OCI-LY1 (cell line): Measurements from ENCODE around the gene CENPX.

Source experiments
- H2AFZ ChIP-seq: fragments of 200-600 bp; sonication (generic), shearing (Covaris generic); 2 replicates; pipeline ENCODE4 v1.6.0; 2014; ENCODE audit warnings: antibody characterized with exemption, mild to moderate bottlenecking, low read length
- H3F3A ChIP-seq: fragments of 200-600 bp; sonication (generic), shearing (Covaris generic); 2 replicates; pipeline ENCODE4 v1.6.0; 2014; ENCODE audit warnings: mild to moderate bottlenecking, antibody characterized with exemption, low read length, moderate library complexity; ENCODE audit not compliant: insufficient read depth
- H3K27ac ChIP-seq: fragments of 200-600 bp; sonication (generic); 2 replicates; pipeline ENCODE4 v1.5.1; 2014; ENCODE audit warnings: low read length, mixed run types, mild to moderate bottlenecking, low read depth; ENCODE audit not compliant: poor library complexity, severe bottlenecking
- H3K27me3 ChIP-seq: fragments of 200-600 bp; sonication (generic); 2 replicates; pipeline ENCODE4 v1.6.0; 2014; ENCODE audit warnings: antibody characterized with exemption, mild to moderate bottlenecking, low read length, moderate library complexity; ENCODE audit not compliant: insufficient read depth
- H3K36me3 ChIP-seq: fragments of 200-600 bp; sonication (generic); 2 replicates; pipeline ENCODE4 v1.6.1; 2014; ENCODE audit warnings: mild to moderate bottlenecking, antibody characterized with exemption, low read length, moderate library complexity, mixed read lengths; ENCODE audit not compliant: insufficient read depth
- H3K4me1 ChIP-seq: fragments of 200-600 bp; sonication (generic); 2 replicates; pipeline ENCODE4 v1.5.1; 2014; ENCODE audit warnings: mild to moderate bottlenecking, low read length, moderate library complexity; ENCODE audit not compliant: insufficient read depth, severe bottlenecking
- H3K4me2 ChIP-seq: fragments of 200-600 bp; sonication (generic), shearing (Covaris generic); 2 replicates; pipeline ENCODE4 v1.6.1; 2014; ENCODE audit warnings: low read length
- H3K4me3 ChIP-seq: fragments of 200-600 bp; sonication (generic); 2 replicates; pipeline ENCODE4 v1.5.1; 2014; ENCODE audit warnings: low read length, low read depth, mild to moderate bottlenecking, mixed read lengths; ENCODE audit not compliant: poor library complexity, severe bottlenecking
- H3K79me2 ChIP-seq: fragments of 200-600 bp; shearing (Covaris generic); 2 replicates; pipeline ENCODE4 v1.6.1; 2016; ENCODE audit warnings: mixed run types, low read length, mixed read lengths; ENCODE audit not compliant: insufficient read depth
- H3K9ac ChIP-seq: fragments of 200-600 bp; sonication (generic), shearing (Covaris generic); 2 replicates; pipeline ENCODE4 v1.6.1; 2014; ENCODE audit warnings: mild to moderate bottlenecking, low read length, mixed read lengths
- H3K9me2 ChIP-seq: fragments of 200-600 bp; sonication (generic), shearing (Covaris generic); 2 replicates; pipeline ENCODE4 v1.6.1; 2014; ENCODE audit warnings: low read depth, mild to moderate bottlenecking, low read length, mixed read lengths
- H3K9me3 ChIP-seq: fragments of 200-600 bp; shearing (Covaris generic); 2 replicates; pipeline ENCODE4 v1.6.1; 2014; ENCODE audit warnings: low read length, mixed read lengths
- H4K20me1 ChIP-seq: fragments of 200-600 bp; sonication (generic), shearing (Covaris generic); 2 replicates; pipeline ENCODE4 v1.6.0; 2016; ENCODE audit warnings: mild to moderate bottlenecking, low read length; ENCODE audit not compliant: insufficient read depth
- CTCF ChIP-seq: fragments of 200-600 bp; sonication (generic), shearing (Covaris generic); IDR thresholded peaks from 2 replicates; pipeline ENCODE4 v1.5.1; 2017; ENCODE audit warnings: mild to moderate bottlenecking, antibody characterized with exemption, low read length, moderate library complexity, mixed read lengths
- EZH2 ChIP-seq: fragments of 200-600 bp; sonication (generic), shearing (Covaris generic); IDR thresholded peaks from 2 replicates; pipeline ENCODE4 v1.8.0; 2017; ENCODE audit warnings: borderline replicate concordance, mixed run types, mild to moderate bottlenecking, antibody characterized with exemption, low read length, moderate library complexity, mixed read lengths

CENPX gene

DNA sequence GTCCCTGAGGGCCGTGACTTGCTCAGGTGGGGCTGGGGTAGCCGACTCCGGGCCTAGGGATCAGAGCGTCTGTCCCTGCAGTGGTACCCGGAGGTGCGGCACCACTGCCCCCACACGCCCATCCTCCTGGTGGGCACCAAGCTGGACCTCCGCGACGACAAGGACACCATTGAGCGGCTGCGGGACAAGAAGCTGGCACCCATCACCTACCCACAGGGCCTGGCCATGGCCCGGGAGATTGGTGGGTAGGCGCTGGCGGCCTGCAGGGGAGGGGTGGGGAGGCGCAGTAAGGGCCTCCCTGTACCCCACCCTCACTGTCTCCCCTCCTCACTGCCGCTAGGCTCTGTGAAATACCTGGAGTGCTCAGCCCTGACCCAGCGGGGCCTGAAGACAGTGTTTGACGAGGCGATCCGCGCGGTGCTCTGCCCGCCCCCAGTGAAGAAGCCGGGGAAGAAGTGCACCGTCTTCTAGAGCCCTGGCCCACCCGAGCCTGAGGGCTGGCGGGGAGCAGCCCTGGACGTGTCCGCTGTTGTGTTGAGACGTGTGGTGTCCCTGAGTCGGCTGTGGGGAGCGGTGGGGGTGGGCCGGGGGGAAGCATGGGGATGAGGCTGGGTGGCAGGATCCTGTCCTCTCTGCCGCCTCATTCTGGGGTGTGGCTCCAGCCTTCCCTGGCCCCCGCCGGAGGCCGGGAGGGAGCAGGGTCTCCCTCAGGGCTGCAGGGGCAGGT lies 10.8 kb upstream of the CENPX start:
- Histone ChIP-seq H2AFZ (no peak overlapping the region), H3K79me2 (no peaks in the 10 kb centered on the region), H3K27ac (no peak overlapping the region), H3K27me3 (no peaks in the 10 kb centered on the region), H3F3A (no peaks in the 10 kb centered on the region; the same call in 1 of the 2 replicates), H3K4me3 (no peak overlapping the region), H4K20me1 (no peaks in the 10 kb centered on the region), H3K9me2 (no peaks in the 10 kb centered on the region), H3K36me3 (peaks cover 10% of the 10 kb centered on the region; the same call in 1 of the 2 replicates), H3K4me1 (peaks cover 39% of the 10 kb centered on the region), H3K9ac (no peak overlapping the region), H3K9me3 (no peaks in the 10 kb centered on the region), H3K4me2 (no peak overlapping the region)
- TF ChIP-seq EZH2 (no peak), CTCF (no peak)

GRCh38 chr17:82031885-82032627 lies 9.4 kb upstream of the CENPX start:
- peak overlapping the region; percentile 35; the same call in 1 of the 2 replicates for H3K9ac ChIP-seq
- H3F3A ChIP-seq = no peaks in the 10 kb centered on the region; the same call in 1 of the 2 replicates
- H3K9me3 ChIP-seq = no peaks in the 10 kb centered on the region
- peaks cover 34% of the 10 kb centered on the region for H3K4me1 ChIP-seq
- H3K4me3 ChIP-seq = peak overlapping the region; percentile 50
- peak overlapping the region; percentile 47 for H3K4me2 ChIP-seq
- H3K27ac ChIP-seq = no peak overlapping the region
- no peaks in the 10 kb centered on the region for H3K27me3 ChIP-seq
- H3K36me3 ChIP-seq = peaks cover 10% of the 10 kb centered on the region; the same call in 1 of the 2 replicates
- H3K79me2 ChIP-seq = no peaks in the 10 kb centered on the region
- H4K20me1 ChIP-seq = no peaks in the 10 kb centered on the region
- H2AFZ ChIP-seq = no peak overlapping the region
- no peaks in the 10 kb centered on the region for H3K9me2 ChIP-seq
- no peak for TF ChIP-seq EZH2
- TF ChIP-seq CTCF = no peak

DNA sequence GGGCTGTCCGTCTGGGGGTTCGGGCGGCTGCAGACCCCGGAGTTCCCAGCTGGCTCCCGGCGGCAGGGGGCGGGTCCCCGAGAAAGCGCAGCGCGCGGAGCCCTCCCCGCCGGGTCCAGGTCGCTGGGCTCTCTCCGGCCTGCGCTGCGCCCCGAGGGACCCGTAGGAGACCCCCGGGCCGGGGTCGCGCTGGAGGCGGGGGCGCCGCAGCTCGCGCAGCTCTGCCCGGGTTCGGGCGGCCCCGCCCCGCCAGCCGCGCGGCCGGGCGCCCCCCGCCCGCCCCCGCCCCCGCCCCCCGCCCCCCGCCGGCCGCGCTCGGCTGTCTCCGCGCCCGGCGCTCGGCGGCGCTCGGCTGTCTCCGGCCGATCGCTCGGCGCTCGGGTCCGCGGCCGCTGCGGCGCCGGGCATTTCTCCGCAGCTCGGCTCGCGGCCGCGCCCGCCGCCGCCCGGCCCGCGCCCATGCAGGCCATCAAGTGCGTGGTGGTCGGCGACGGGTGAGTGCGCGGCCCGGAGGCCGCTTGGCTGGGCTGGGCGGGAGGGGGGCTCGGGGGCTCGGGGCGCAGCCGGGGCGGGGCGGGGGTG lies 8.7 kb upstream of the CENPX start, which contains the start of gene RAC3:
RAC3 (plus strand) TSS at position 376 of the 582 bp plus-strand sequence; CDS start at position 460, 84 bp downstream.
- no peaks in the 10 kb centered on the region for H3K9me3 ChIP-seq
- H3K9me2 ChIP-seq = no peaks in the 10 kb centered on the region
- TF ChIP-seq CTCF (no peak), EZH2 (no peak)
- H3K9ac ChIP-seq = peak within 1 kb of the TSS; percentile 73
- no peaks in the 10 kb centered on the region for H3K79me2 ChIP-seq
- H3K4me2 ChIP-seq = peak within 1 kb of the TSS; percentile 72
- H3F3A ChIP-seq = no peaks in the 10 kb centered on the region; the same call in 1 of the 2 replicates
- peak within 1 kb of the TSS; percentile 73 for H3K4me3 ChIP-seq
- H3K27ac ChIP-seq = no peak within 1 kb of the TSS
- H3K4me1 ChIP-seq = peaks cover 28% of the 10 kb centered on the region
- no peaks in the 10 kb centered on the region for H4K20me1 ChIP-seq
- H2AFZ ChIP-seq = no peak within 1 kb of the TSS
- no peaks in the 10 kb centered on the region for H3K27me3 ChIP-seq
- H3K36me3 ChIP-seq = peaks cover 7% of the 10 kb centered on the region; the same call in 1 of the 2 replicates
